HG03159 (cell line): ENCODE results near the gene LY9.

Experiments
- ATAC-seq: cut with Tn5 transposase; IDR thresholded peaks from one replicate; pipeline ENCODE4 v1.9.1; 2021; ENCODE audit warnings: mild to moderate bottlenecking, moderate library complexity; ENCODE audit not compliant: unreplicated experiment

LY9 gene

GRCh38 chr1:160800645-160801408, 4.9 kb downstream of the LY9 start:
- ATAC-seq, result no peak

GRCh38 chr1:160801836-160802580, 6.0 kb downstream of the LY9 start:
- ATAC-seq, result no peak

DNA sequence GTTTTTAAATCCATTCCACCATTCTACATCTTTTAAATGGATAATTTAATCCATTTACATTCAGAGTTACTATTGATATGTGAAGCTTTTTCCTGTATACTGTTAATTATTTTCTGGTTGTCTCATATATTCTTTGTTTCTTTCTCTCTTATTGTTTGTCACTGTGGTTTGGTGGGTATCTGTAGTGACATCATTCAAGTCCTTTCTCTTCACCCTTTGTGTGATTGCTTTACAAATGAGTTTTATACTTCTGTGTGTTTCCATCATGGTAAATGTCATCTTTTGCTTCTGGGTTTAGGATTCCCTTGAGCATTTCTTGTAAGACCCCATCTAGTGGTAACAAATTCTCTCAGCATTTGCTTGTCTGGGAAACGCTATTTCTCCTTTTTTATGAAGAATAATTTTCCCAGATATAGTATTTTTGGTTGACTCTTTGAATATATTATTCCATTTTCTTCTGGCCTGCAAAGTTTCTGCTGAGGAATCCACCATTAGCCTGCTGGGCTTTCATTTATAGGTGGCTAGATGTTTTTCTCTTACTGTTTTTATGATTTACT, 10.2 kb downstream of the LY9 start:
- ATAC-seq, result no peak

- ATAC-seq, result no peak
Measured at GRCh38 chr1:160806784-160807183, 10.8 kb downstream of the LY9 start.

GRCh38 chr1:160807247-160807646, 11.3 kb downstream of the LY9 start:
- no peak for ATAC-seq

DNA sequence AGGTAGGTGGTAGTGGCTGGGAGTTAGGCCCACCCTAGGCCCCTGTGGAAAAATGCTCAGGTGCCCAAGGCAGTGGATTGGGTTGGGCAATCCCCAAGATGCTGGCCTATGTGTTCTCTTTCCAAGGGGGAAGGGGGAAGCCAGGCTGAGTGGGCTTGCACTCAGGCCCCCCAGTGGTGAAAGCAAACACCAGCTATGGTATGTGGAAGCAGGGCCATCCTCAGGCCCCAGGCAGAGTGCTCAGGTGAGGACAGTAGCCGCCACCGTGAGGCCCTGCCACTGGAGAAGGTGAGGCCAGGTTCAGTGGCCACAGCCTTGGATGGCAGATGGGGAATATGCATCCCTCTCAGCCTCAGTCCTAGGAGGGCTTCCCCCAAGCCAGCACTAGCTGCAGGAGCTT, 11.8 kb downstream of the LY9 start:
- ATAC-seq, result no peak

- ATAC-seq, result no peak
Measured at GRCh38 chr1:160808289-160808688, 12.3 kb downstream of the LY9 start.

GRCh38 chr1:160810486-160810885, 14.5 kb downstream of the LY9 start:
- no peak for ATAC-seq

GRCh38 chr1:160811147-160811546, 15.2 kb downstream of the LY9 start:
- ATAC-seq, result no peak

DNA sequence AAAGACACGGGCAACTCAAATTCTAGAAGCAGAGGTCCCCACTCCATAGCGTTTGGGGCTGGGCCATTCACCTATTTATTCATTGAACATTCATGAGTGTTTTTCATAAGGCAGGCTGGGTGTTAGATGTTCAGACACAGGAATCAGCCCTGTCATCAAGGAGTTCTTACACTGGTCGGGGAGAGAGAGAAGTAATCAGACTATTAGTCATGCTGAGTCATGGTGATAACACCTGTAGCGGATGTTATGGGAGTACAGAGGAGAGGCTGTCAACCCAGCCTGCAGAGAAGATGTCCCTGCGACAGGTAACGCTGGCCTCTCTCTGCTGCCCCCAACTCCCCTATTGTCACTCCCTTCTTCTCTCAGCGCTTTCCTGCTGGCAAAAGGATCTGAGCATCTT, 17.2 kb downstream of the LY9 start:
- no peak for ATAC-seq

DNA sequence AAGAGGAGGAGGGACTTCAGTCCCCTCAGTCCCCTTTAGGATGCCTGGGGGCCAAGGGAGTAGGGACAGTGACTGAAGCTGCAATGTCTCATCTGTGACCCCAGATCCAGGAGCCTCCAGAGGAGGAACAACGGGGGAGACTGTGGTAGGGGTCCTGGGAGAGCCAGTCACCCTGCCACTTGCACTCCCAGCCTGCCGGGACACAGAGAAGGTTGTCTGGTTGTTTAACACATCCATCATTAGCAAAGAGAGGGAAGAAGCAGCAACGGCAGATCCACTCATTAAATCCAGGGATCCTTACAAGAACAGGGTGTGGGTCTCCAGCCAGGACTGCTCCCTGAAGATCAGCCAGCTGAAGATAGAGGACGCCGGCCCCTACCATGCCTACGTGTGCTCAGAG, 18.3 kb downstream of the LY9 start:
- no peak for ATAC-seq

- ATAC-seq, result no peak
Measured at GRCh38 chr1:160814856-160815255, 18.9 kb downstream of the LY9 start.

- ATAC-seq, result no peak
Measured at GRCh38 chr1:160818207-160818937, 22.4 kb downstream of the LY9 start.

- ATAC-seq, result no peak
Measured at GRCh38 chr1:160819186-160819585, 23.2 kb downstream of the LY9 start.

DNA sequence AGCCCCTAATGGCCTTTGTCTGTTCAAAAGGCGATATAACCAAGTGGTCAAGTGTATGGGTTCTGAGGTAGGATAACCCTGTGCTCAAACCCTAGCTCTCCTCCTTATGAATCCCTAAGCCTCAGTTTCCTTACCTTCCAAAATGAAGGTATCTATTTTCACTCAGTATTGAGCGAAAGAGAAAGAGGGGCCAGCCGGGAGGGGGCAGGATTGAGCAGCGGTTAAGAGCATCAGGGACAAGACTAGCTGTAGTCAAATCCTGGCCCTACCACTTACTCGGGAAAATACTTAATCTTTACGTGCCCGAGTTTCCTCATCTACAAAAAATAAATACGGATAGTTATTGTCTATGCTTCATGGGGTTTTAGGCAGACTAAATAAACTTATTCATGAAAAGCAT, 25.7 kb downstream of the LY9 start:
- ATAC-seq, result no peak

GRCh38 chr1:160823296-160823695, 27.3 kb downstream of the LY9 start:
- no peak for ATAC-seq

DNA sequence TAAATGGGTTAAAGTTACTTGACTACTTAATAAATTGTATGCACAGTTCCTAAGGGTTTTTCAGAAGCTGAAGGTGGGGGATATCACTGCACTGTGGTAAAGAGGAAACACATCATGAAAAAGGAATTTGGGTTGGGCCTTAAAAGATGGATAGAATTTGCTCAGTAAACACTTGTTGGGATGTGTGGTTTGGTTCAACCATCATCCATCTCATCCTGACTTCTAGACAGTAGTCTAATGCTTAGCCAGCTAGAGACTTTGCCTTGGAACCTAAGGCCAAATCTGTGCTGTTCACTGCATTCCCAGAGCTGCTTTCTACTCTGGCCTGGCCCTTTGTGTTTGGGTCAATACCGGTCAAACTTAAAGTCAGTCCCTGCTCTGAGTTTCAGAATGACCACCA, 30.6 kb downstream of the LY9 start:
- no peak for ATAC-seq

GRCh38 chr1:160827418-160827817, 31.4 kb downstream of the LY9 start:
- no peak for ATAC-seq

- no peak for ATAC-seq
Measured at GRCh38 chr1:160829766-160830165, 33.8 kb downstream of the LY9 start.

DNA sequence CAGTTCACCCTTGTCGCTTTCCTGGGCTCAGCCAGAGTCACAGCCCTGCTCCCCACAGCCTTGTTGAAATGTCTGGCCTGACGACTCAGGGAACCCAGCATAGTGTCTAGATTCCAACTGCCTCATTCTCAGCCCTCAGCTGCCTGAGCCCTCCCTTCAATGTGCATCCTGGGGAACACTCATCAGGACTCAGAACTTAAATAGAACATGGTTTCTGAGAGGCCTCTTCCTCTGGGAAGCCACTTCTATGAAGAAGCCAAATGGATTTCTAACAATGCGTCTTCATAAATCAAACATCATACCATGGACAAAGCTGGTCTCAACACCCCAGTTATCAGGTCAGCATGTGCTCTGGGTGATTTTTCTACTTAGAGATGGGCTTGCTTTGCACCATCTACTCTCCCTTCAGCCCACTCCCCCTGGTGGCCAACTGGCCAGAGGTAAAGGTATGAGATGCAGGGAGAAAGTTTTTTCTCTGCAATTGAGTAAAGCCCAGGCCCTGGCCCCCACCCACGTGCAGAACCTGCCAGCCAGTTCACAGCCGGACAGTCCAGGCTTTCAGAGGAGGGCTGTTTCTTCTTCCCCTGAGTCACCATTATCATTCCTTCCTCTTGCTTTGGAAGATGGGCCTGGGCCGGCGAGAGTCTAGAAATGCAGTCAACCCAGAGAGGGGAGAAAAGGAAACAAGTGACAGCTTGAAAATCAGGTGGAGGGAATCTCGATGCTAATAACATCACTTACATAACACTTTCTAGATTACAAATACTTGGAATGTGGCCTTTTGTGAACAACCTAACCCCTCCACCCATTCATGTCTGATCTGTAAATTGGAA, 34.6 kb downstream of the LY9 start:
- no peak for ATAC-seq
